HG02678 (cell line): Measurements from ENCODE around the gene RCN2.
A peak's percentile ranks its signal among the peaks of the same experiment; 100 is the strongest.

ENCODE experiments used
- ATAC-seq: cut with Tn5 transposase; IDR thresholded peaks from one replicate; pipeline ENCODE4 v1.9.1; 2021; ENCODE audit warnings: mild to moderate bottlenecking, moderate library complexity; ENCODE audit not compliant: unreplicated experiment

Gene RCN2

DNA sequence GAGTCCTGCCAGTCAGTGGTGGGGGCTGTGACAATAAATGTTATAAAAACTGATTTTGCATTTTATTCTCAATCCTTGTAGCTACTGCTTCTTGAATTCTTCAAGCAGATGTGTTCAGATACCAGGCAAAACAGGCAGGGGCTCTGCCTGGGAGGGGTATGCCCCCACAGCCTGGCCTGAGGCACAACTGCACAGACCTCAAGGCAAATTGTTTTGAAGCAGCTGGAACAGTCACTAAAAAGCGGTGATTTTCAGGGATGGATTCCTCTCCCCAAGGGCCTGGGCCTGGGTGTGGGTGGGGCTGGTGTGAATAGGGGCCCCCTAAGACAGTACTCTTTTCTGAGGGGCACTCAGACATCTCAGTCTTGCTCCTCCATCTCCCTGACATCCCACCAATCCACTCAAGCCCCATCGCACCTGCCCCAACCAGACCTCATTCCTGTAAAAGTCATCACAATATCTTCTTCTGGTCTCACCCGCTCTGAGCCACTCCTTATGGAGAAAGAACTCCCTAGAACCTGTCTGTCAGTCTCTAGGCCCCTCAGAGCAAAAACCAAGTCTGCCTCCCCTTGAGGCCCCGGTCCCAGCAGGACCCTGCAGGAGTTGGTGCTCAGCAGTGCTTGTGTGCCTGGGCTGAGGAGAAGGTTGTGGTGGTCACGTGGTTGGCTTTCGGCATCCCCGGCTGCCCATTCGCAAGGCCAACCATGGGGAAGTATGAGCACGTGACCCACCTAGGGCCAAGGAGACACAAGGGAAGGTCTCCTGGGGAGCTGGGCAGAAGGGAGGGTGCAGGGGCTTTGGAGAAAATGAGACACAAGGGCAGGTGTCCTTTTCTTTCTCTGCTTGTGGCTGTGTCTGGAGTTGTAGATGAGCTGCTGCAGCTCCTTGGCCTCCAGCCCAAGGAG lies 60.4 kb downstream of the RCN2 start:
- no peak for ATAC-seq

DNA sequence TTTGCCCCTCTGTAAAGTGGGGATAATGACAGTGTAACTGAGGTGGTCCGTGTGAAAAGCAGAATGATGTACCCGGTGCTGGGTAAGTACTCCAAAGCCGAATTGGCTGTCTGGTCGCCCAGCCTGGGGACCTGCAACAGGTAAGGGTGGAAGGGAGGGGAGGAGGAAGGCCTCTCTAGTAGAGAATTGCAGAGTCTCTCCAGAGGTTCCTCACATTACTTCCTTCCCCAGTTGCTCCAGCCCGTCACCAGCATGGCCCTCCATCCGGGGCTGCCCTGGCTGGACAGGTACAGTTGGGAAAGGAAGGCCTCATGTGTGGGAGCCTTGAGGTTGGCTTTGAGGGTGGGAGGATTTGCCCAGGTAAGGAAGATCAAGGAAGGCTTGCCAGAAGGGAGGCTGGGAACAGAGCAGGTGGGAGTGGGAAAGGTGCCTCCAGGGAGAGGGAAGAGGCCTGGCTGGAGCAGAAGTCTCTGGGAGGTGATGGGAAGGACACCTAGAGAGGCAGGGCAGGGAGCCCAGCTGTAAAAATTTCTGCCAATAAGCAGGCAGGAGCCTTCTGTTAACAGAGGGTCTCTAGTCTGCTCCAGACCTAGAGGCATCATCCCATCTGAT lies 61.7 kb downstream of the RCN2 start:
- ATAC-seq, result no peak

DNA sequence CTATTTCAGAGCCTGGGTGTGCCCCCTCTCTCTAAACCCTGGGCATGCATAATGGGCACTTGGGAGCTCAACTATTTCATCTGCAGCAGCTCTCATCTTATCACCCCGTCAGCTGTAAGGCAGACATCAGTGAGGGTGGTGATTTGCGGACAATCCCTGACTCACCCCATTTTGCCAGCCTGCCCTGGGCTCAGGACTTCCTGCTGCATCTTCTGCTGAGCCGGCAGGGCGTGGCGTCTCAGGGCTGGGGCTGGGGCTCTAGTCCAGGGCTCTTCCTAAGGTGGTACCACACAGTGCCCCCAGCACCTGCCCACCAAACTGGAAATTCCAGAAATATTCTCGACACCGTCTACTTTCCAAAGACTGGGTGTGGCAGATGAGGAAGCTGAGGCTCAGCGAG lies 62.5 kb downstream of the RCN2 start:
- ATAC-seq, result no peak

DNA sequence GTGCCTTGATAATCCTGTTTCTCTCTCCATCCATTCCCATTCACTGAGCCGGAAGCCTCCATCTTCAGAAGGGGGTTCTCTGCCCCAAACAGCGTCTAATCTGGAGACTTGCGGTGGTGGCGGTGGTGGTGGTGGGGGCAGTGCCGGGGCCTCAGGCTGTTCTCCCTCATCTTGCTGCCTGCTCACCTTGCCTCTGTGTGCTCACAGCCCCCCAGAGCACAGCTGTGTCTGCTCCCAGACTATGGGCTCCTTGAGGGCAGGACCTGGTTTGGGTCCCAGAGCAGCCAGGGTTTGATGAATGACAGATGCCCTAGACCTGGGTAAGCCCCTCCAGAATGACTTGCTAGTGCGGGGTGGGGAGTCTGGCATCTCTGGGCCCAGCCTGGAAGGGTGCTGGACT lies 62.9 kb downstream of the RCN2 start:
- no peak for ATAC-seq

DNA sequence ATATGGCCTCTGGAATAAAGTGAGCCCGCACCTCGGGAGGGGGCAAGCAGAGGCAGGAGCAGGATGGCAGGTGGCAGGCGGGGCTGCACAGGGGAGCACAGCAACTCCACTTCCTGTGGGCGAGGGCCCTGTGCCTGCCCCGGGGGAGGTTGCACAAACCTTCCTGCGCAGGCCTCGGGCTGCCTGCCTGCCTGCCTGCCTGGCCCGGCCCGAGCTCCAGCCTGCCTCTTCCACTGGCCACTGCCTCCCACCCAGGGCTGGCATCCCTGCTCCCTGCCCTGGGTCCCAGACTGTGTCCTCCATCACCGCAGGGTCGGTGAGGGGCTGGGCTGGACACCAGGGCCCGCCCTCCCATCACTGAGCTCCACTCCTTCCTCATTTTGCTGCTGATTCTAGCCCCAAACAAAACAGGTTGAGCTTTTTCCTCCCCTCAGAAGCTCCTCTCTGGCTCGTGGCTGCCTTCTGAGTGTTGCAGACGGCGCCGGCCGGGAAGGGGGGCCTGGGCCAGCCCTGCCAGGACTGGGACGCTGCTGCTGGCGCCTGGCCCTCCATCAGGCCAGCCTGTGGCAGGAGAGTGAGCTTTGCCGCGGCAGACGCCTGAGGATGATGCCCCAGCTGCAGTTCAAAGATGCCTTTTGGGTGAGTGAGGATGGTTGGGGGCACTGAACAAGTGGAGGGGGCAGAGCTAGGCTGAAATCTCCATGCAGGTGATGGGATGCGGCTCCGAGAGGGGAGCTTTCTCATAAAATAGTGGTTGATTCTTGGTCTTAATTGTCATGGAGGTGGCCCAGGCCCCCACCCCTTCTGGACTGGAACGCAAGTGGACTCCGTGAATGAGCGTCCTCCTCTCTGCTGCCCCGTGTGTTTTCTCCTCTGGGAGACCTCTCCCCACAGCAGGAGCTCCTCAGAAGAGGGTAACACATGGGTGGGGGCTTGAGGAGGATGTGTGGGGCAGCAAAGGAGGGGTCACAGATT lies 63.7 kb downstream of the RCN2 start, which contains the start of gene PSTPIP1:
PSTPIP1 (plus strand) TSS at position 156 of the 975 bp plus-strand sequence; CDS start at position 604, 448 bp downstream.
- ATAC-seq, result peak; percentile 65

DNA sequence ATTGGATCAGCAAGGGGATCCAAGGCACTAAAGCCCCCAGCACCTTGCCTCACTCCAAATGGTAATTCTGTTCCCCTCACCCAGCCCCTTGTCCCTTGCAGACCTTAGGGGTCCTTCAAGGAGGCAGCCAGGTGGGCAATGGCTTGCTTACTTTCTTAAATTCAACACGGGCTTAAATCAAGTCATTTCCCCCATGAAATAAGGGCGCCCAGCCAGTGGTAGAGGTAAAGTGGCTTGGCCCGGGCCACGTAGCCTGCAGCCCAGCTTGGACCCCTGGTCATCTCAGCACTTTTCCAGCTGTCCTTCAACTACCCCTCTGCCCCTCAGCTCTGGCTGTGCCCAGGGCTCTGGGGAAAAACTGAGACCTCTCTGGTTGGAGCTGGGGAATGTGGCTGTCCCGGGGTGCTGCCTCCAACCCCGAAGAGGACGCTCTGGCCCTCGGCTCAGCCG lies 64.6 kb downstream of the RCN2 start:
- no peak for ATAC-seq

DNA sequence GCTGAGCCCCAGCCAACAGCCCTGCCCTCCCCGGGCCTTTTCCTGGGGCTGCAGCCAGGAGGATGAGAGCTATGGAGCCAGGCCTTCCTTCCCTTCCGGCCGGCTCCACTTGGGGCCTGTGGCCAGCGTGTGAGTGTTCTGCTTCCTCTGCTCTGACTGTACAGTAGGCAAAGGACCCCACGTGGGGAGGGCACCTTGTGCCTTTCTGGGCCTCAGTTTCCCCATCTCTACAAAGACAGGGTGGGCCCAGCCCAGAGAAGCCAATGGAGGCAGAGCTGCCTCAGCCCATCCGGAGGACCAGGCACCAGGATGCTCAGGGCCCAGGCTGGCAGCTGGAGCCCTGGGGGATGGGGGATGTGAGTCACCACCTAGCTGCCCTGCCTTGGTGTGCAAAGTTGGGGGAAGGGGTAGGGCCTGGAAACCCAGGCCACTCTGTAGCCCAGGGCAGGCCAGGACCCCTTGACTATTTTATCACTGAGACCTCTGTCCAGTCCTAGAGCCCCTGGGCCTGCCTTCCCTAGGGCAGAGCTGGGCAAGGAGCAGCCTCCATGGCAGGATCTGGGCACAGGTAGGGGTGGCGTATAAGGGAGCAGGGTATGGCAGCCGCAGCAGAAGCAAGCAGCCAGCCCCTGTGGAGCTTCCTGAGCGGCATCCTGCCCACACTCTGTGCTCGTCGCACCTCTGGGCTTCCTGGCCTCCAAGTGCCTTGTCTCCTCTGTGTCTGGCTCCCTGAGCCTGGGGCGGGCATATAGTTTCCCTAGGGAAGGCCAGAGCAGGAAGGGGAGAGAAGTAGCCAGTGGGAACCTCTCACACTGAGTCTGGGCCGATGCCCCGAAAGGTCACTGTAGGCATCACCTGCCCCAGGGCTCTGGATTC lies 65.2 kb downstream of the RCN2 start:
- ATAC-seq, result no peak

DNA sequence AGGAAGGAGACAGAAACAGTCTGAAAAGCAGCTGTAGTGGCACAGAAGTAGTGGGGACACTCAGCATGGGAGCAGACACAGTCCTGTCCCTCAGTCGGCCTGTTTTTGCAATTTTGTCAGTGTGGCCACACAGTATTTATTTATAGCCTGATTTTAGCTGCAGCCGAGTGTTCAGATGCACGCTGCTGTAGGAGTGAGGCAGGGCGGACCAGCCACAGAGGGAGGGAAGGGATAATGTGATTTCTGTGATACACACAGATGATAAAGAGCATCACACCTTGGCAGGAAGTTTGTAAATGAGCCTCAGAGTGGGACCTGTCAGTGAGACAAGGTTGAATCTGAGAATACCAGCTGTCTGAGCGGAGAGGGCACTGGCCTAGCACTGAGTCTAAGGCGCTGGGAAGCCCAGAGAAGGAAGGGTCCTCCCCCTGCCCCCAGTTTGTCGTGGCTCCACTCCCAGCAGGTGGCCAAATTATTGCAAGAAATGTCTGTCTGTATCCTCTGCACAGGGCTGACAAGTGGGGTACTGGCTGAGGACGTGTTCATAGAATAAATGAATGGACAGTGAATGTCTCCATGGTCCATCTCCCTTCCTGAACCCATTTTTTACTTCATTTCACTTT lies 67.2 kb downstream of the RCN2 start:
- no peak for ATAC-seq

DNA sequence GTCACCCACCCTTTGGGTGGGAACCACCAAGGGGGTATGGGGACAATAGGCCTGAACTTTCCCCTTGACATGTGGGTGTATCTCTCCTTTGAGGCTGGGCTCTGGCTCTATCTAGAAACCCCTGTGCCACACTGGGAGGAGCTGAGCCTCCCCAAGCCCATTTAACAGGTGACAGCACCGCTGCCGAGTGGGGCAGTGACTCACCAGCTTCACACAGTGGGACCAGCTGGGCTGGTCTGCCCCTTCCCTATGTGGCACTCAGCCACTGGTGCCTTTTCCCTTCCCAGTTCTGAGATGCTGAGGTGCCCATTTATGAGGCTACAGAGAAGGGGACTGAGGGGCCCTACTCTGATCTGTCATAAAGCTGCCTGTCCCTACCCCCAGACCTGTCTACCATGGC lies 68.4 kb downstream of the RCN2 start:
- no peak for ATAC-seq

DNA sequence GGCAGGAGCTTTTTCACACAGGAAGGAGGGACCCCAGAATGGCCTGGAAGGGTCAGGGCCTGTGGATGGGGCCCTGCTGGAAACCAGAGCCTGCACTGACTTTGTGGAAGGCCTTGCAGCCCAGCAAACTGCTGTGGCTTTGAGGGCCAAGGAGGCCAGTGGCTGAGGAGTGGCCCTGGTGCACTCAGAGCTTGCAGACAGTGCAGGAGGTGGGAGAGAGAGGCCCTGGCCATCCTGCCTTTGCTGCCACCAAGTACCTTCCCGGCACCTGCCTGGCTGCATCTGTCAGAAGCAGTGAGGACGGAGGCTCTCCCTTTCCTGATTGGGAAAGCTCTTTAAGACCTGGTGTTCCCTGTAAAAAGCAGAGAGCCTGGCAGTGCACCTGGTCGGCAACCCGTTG lies 69.8 kb downstream of the RCN2 start:
- ATAC-seq, result no peak

DNA sequence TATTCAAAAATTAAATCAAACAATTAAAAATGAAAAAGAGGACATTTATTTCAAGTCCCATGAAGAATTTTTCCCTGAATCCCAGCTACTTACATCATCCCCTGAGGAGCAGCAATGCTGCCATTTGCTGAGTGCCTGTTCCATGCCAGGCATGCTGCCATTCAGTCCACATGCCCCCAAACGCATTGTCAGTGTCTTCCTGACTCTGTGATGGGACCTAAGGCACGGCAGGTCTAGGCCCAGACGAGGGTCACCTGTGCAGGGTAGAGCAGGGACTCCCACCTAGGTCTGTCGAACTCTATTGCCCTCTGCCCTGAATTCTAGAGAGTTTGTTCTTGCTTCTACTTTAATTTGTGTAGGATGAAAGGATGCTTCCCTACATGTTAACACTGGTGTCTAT lies 70.4 kb downstream of the RCN2 start:
- ATAC-seq, result no peak

DNA sequence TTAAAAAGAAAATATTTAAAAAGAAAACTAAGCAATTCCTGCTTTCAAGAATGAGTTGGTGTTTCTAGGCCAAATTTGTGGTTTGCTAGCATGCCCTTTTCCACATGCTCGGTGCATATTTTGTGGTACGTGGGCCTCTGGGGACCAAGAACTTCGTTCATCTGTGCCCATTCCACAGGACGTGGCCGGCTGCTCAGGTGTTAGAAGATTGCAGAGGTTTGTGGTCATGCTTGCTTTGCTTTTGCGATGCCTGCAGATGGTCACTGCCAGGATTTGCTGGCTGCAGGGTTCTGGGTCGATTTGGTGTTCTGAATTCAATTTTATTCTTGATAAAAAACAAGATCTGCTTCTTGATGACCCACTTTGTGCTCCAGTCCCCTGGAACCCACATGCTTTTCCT lies 70.9 kb downstream of the RCN2 start:
- ATAC-seq, result peak; percentile 35

DNA sequence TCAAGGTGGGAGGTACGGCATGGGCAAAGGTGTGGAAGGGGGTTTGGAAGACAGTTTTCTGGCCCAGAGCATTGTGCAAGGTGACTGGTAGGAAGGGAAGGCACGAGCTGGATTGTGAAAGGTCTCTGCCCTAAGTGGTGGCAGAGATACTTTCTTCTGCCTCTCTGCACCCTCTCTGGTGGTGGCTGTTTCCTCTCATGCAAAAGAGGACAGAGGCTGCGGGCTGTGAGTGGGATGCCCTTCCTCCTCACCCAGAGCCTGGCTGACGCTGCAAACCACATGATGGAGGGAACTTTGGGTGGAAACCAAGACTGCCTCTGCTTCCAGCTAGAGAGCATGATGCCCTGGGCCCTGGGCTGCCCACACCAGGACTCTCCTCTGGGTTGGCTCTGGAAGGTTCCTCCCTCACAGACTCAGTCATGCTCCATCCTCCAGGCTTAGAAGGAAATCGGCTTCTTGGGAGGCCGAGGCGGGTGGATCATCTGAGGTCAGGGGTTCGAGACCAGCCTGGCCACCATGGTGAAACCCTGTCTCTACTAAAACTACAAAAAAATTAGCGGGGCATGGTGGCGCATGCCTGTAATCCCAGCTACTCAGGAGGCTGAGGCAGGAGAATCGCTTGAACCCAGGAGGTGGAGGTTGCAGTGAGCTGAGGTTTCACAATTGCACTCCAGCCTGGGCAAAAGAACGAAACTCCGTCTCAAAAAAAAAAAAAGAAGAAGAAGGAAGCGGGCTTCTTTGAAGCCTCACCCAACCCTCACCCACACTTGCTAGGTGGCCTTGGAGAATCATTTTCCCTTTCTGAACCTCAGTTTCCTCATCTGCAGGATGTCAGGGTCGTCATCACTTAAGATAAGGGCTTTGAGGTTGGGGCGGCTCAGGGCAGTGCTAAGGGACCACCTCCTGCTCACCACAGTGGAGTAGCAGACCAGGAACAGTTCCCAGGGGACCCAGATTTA lies 71.7 kb downstream of the RCN2 start:
- ATAC-seq, result peak; percentile 84
